A673 (cell line): ENCODE measurements around the gene PRM2.

Source experiments
- EZH2 ChIP-seq: fragments of 200-600 bp; sonication (generic); IDR thresholded peaks from 2 replicates; pipeline ENCODE4 v1.6.1; 2017; ENCODE audit warnings: borderline replicate concordance, low read depth, mild to moderate bottlenecking, mixed read lengths, antibody characterized with exemption, low read length; ENCODE audit not compliant: poor library complexity, severe bottlenecking
- TF ChIP-seq, protein P1 (sequence below): fragments of 300-800, 200-600 bp; sonication (generic); conservative IDR thresholded peaks from 2 replicates; pipeline ENCODE4 v1.5.1; 2017; ENCODE audit warnings: low read depth, mild to moderate bottlenecking, antibody characterized with exemption, low read length, moderate library complexity, mixed read lengths

DNA sequence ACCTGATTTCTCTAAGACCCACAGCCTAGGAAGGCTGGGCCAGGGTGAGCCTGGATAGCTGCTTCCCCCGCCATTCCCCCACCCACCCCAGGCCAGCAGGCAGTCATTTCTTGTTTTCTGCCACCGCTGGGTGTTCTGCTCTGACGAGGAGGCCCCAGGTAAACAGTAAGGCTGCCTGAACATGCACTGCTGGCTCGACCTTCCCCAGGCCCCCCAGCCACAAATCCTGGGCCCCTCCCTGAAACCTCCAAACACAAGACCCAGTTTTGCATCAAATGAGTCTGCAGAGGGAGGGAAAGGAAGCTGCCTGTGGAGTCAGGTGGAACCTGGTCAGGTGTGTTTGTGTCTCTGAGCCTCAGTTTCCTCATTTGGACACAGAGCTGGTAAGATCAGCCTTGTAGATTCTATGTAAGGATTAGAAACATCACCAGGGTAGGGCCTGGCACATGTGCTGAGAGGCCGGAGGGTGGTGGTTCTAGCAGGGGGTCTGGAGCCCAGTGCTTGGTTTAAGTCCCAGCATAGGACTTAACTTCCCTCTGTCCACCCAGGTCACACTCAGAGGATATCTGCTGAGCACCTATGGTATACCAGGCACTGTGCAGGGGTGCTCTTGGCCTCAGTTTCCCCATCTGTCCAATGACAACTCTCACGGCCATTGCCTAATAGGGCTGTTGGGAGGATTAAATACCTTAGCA, 23.7 kb upstream of the PRM2 start:
- no peak for TF ChIP-seq EZH2
- TF ChIP-seq, protein P1, sequence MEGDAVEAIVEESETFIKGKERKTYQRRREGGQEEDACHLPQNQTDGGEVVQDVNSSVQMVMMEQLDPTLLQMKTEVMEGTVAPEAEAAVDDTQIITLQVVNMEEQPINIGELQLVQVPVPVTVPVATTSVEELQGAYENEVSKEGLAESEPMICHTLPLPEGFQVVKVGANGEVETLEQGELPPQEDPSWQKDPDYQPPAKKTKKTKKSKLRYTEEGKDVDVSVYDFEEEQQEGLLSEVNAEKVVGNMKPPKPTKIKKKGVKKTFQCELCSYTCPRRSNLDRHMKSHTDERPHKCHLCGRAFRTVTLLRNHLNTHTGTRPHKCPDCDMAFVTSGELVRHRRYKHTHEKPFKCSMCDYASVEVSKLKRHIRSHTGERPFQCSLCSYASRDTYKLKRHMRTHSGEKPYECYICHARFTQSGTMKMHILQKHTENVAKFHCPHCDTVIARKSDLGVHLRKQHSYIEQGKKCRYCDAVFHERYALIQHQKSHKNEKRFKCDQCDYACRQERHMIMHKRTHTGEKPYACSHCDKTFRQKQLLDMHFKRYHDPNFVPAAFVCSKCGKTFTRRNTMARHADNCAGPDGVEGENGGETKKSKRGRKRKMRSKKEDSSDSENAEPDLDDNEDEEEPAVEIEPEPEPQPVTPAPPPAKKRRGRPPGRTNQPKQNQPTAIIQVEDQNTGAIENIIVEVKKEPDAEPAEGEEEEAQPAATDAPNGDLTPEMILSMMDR = no peak
